BJ (cell line): ENCODE measurements around the gene RASGRP1. TPM values are rescaled to one million over a fixed set of nuclear protein-coding genes. Genes with fewer than 3 reads are reported as not detected.
A peak's percentile ranks its signal among the peaks of the same experiment; 100 is the strongest.

Source experiments
- CTCF ChIA-PET: fragments of 350-600 bp; formaldehyde crosslinking; extraction: SDS; loops from one replicate; lab custom pipeline; 2021; ENCODE audit warnings: antibody characterized with exemption, inconsistent platforms; lab: Yijun Ruan, JAX
- POLR2A ChIA-PET: fragments of 300-600 bp; sonication (Branson Sonifier 250); formaldehyde crosslinking; extraction: SDS; loops from one replicate; lab custom pipeline; 2021; ENCODE audit warnings: antibody characterized with exemption; lab: Charles Lee
- DNase-seq: peaks from one replicate; pipeline ENCODE4 v3.0.0-alpha.2; 2011; ENCODE audit warnings: low read depth
- H3K27me3 ChIP-seq: 2 replicates; pipeline ENCODE4 v1.6.0; 2011; ENCODE audit warnings: low read length; ENCODE audit not compliant: control insufficient read depth, insufficient read depth
- H3K36me3 ChIP-seq: 2 replicates; pipeline ENCODE4 v1.5.1; 2011; ENCODE audit warnings: low read length; ENCODE audit not compliant: control insufficient read depth, insufficient read depth
- H3K4me3 ChIP-seq: 2 replicates; pipeline ENCODE4 v1.5.1; 2011; ENCODE audit warnings: low read depth, mild to moderate bottlenecking, control low read depth, low read length
- CTCF ChIP-seq: IDR thresholded peaks from 2 replicates; pipeline ENCODE4 v1.5.1; 2011; ENCODE audit warnings: low read depth, mild to moderate bottlenecking, control low read depth, inconsistent platforms, low read length, moderate library complexity; ENCODE audit not compliant: insufficient read depth
- polyA plus RNA-seq: library from polyadenylated mRNA; depleted of rRNA; stranded (reverse); fragments of >200 nt; gene quantifications from 2 replicates; pipeline ENCODE4 v1.2.3, GENCODE V29; 2011

The RASGRP1 gene
- polyA plus RNA-seq, 1 experiment, result 4.3 TPM

GRCh38 chr15:38475361-38475760, 89.3 kb downstream of the RASGRP1 start:
- TF ChIP-seq CTCF, result no peak
- POLR2A ChIA-PET, result no interaction called here

GRCh38 chr15:38474155-38474757, 90.4 kb downstream of the RASGRP1 start:
- Histone ChIP-seq H3K4me3 (no peak overlapping the region), H3K36me3 (peaks cover 1% of the 10 kb centered on the region; the same call in 1 of the 2 replicates), H3K27me3 (no peaks in the 10 kb centered on the region)
- CTCF ChIA-PET, result interaction anchor here (0.7 to 5.7 kb wide), 15 partner anchors 12 to 225 kb away, joined by 3 to 50 read pairs (median 6); partner anchors contain the start of genes FAM98B and RASGRP1
- POLR2A ChIA-PET, result no interaction called here
- TF ChIP-seq CTCF, result peak; percentile 71
- DNase-seq, result peak; percentile 26

More at GRCh38 chr15:38475361-38475760, 89.3 kb downstream of the RASGRP1 start:
- Histone ChIP-seq H3K4me3 (no peak overlapping the region), H3K36me3 (peaks cover 1% of the 10 kb centered on the region; the same call in 1 of the 2 replicates), H3K27me3 (no peaks in the 10 kb centered on the region)
- DNase-seq, result no peak
- CTCF ChIA-PET, result interaction anchor here (0.6 to 5.7 kb wide), 11 partner anchors 11 to 224 kb away, joined by 4 to 50 read pairs (median 9); partner anchors contain the start of genes FAM98B and RASGRP1

GRCh38 chr15:38471974-38472373, 92.6 kb downstream of the RASGRP1 start:
- POLR2A ChIA-PET, result interaction anchor here (0.6 kb wide), 1 partner anchor 88 kb away, joined by 4 read pairs; no protein-coding TSS in a partner anchor
- TF ChIP-seq CTCF, result no peak
- DNase-seq, result no peak
- Histone ChIP-seq H3K36me3 (peaks cover 1% of the 10 kb centered on the region; the same call in 1 of the 2 replicates), H3K27me3 (no peaks in the 10 kb centered on the region), H3K4me3 (no peak overlapping the region)
- CTCF ChIA-PET, result interaction anchor here (0.7 to 2.7 kb wide), 9 partner anchors 8 to 477 kb away, joined by 3 to 15 read pairs (median 6); partner anchors contain the start of gene FAM98B

GRCh38 chr15:38470816-38471215, 93.8 kb downstream of the RASGRP1 start:
- no peak for DNase-seq
- POLR2A ChIA-PET, result no interaction called here
- CTCF ChIA-PET, result interaction anchor here (1.3 to 2.7 kb wide), 4 partner anchors 93 to 225 kb away, joined by 3 to 15 read pairs (median 10); no protein-coding TSS in a partner anchor
- H3K4me3 ChIP-seq, result no peak overlapping the region
- no peaks in the 10 kb centered on the region for H3K27me3 ChIP-seq
- H3K36me3 ChIP-seq, result peaks cover 1% of the 10 kb centered on the region; the same call in 1 of the 2 replicates
- no peak for TF ChIP-seq CTCF

- DNase-seq, result no peak
These were observed 99.9 kb downstream of the RASGRP1 start for GRCh38 chr15:38464675-38465074.

More at GRCh38 chr15:38464675-38465074, 99.9 kb downstream of the RASGRP1 start:
- ChIA-PET POLR2A (no interaction called here), CTCF (interaction anchor here (0.6 to 1.7 kb wide), 4 partner anchors 9 to 381 kb away, joined by 3 read pairs; no protein-coding TSS in a partner anchor)
- no peaks in the 10 kb centered on the region for H3K27me3 ChIP-seq
- no peaks in the 10 kb centered on the region for H3K36me3 ChIP-seq
- H3K4me3 ChIP-seq, result no peak overlapping the region
- no peak for TF ChIP-seq CTCF
